Measurements from ENCODE around the gene RBM33.
"Not testable (repeated sequence)": the region's sequence is repeated elsewhere in the genome, so short reads cannot be mapped to it uniquely, and the experiment has no call there.

The RBM33 gene

DNA sequence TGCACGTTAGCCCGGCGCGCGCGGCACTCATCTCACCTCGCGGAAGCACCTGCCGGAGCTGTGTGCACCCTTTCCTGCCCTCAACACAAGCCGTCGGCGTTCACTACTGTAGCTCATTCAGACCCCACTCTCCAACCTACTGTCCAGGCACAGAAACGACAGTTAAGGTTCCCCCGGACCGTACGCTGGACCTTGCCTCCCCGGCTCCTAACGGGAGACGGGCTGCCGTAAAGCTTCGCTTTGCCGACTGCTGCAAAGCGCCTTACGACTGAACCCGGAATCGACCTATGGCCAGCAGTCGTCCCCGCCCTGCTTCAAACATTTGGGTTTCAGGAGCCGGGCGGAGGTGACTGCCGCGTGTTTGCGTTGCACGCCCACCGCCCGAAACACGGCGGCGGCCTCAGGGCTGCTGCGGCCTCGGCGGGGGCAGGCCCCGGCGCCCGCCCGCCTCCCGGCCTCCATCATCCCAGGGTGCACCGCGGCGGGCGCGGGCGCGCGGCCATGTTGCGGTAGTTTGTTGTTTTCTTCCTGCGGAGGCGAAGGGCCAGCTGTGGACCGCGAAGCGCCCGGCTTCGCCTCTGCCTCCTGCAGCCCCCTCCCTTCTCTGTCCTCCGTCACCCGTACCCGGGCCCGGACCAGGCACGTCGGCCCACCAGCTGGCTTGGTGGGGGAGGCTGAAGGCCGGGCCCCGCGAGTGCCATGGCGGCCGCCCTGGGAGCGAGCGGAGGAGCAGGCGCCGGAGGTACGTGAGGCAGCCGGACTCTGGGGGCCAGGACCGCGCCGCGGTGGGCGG is at the start of gene RBM33:
Gene RBM33 (plus strand): TSS at position 484 of the 793 bp plus-strand sequence. CDS start 216 bp downstream, at position 700.
- DNase-seq (ENCODE audit: low read depth in 2 of 2): peak; percentile 68 to 73

- no peak for DNase-seq (ENCODE audit: low read depth in 2 of 2)
These were observed 49.5 kb upstream of the RBM33 start for GRCh38 chr7:155594961-155595366.

DNA sequence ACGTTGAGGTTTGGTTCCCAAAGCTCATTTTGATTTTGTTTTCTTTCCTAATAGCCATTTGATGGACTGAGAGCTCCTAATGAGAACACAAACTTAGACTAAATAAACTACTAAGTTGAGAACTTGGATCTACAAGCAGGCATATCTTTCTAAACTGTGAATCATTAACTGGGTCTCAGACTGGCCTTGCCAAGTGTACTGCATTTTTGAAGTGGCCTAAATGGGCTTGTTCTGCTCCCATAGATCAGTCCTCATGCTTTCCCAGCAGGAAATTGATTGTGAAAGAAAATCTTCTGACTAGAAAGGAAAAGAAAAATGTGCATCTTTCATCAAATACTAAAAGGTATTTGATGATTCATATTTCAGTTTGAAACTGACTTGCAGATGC is 46.7 kb upstream of the RBM33 start:
- DNase-seq (ENCODE audit: low read depth in 2 of 2): no peak

GRCh38 chr7:155598810-155599210 is 45.7 kb upstream of the RBM33 start:
- DNase-seq (ENCODE audit: low read depth in 2 of 2): peak; percentile 70 to 89

DNA sequence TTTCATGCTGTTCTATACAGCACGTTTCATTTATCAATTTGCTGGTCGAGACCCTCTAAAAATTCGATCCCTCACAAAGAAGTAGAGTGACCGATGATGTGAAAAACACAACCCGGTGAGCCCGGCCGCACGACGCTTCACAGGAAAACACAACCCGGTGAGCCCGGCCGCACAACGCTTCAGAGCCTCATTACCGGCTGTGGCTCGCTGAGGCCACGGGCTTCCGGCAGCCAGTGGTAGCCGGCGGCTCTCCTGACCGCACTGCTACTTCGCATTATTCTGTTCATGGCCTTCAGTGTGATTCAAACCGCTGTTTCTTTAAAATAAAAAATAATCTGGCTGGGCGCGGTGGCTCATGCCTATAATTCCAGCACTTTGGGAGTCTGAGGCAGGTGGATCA is 42.3 kb upstream of the RBM33 start:
- DNase-seq (ENCODE audit: low read depth in 2 of 2): no peak

DNA sequence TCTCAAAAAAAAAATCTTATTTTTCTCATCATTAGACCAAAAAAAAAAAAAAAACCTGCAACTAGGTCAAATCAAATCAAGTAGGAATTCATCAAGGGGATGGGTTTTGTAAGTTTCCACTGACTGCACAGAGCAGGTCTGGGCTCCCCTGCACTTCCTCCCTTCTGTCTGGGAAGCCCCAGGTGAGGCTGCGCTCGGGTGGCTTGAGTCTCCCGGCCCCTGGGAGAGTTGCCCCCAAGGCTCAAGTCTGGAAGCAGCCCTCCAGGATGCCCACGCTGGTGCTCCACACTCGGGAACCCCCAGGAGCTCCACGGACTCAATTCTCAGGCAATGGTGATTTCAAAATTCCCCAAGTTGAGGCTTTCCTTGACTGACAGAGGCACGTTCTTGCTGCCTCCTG is 41.7 kb upstream of the RBM33 start:
- no peak for DNase-seq (ENCODE audit: low read depth in 2 of 2)

GRCh38 chr7:155603205-155603857 is 41.1 kb upstream of the RBM33 start:
- no peak for DNase-seq (ENCODE audit: low read depth in 2 of 2)

- no peak for DNase-seq (ENCODE audit: low read depth in 2 of 2)
These were observed 40.5 kb upstream of the RBM33 start for GRCh38 chr7:155603858-155604503.

GRCh38 chr7:155604504-155604997 is 39.9 kb upstream of the RBM33 start:
- no peak for DNase-seq (ENCODE audit: low read depth in 2 of 2)

DNA sequence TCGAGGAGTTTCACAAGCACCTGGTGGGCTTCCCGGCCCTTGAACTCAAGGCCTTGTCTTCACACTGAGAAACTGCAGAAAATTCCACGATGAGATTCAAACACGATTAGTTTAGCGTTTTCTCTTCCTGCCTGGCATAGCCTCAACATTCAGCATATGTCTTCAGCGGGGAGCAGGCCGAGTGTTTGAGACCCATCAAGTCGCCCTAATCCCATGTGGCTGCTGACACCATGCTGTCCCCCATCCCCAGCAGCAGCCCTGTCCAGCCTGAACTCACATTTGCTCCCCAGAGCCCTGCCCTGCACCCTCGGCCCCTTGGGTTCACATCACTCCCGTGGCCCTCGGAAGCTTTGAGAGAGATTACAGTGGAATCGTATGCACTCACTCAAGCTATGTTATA is 35.3 kb upstream of the RBM33 start:
- no peak for DNase-seq (ENCODE audit: low read depth in 2 of 2)

- no peak for DNase-seq (ENCODE audit: low read depth in 2 of 2)
These were observed 33.7 kb upstream of the RBM33 start for GRCh38 chr7:155610633-155611193.

DNA sequence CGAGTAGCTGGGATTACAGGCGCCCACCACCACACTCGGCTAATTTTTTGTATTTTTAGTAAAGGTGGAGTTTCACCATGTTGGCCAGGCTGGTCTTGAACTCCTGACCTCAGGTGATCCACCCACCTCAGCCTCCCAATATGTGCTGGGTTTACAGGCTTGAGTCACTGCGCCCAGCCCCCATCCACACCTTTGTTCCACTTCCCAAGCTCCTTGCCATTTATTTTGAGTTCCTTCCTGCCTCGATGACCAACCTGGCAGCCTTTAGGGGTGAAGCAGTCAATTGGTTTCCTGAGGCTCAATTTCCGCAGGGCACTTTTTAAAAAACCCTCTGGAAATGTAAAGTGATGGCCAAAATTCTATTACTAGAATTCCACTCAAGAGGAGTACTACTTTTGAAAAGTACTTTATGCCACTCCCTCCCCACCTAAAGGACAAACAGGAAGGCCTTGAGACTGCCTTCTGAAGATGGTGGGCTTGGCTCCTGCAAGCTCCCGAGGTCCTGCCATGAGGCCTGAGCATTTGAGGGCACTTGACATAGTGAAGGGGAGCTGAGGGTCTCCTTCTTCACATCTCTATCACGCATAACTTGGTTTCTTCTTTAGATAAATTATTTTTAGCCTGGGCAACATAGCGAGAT is 32.5 kb upstream of the RBM33 start:
- no peak for DNase-seq (ENCODE audit: low read depth in 2 of 2)

- no peak for DNase-seq (ENCODE audit: low read depth in 2 of 2)
These were observed 31.8 kb upstream of the RBM33 start for GRCh38 chr7:155612658-155613057.

- not testable (repeated sequence) for DNase-seq (ENCODE audit: low read depth in 2 of 2)
These were observed 29.4 kb upstream of the RBM33 start for GRCh38 chr7:155615085-155615484.

GRCh38 chr7:155618708-155619633 is 25.5 kb upstream of the RBM33 start:
- DNase-seq (ENCODE audit: low read depth in 2 of 2): no peak

GRCh38 chr7:155619634-155620271 is 24.7 kb upstream of the RBM33 start:
- DNase-seq (ENCODE audit: low read depth in 2 of 2): no peak

DNA sequence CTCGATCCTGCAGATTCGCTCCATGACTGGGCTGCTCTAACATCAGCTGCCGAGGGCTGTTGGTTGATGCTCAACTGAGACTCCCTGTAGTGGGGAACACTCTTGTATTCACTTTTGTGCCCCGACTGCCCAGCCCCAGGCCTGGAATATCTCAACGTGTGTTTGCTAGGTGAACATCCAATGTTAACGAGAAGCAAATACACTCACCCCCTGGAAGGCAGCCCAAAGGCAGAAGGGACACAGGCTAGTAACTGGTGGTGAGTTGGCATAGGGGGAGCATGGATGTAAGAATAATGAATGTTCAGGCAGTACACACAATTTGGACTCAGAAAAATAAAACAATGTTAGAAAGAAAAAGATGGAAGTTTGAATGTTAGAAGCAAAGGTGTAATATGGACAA is 24.0 kb upstream of the RBM33 start:
- no peak for DNase-seq (ENCODE audit: low read depth in 2 of 2)

- DNase-seq (ENCODE audit: low read depth in 2 of 2): no peak
These were observed 23.0 kb upstream of the RBM33 start for GRCh38 chr7:155621418-155621980.

DNA sequence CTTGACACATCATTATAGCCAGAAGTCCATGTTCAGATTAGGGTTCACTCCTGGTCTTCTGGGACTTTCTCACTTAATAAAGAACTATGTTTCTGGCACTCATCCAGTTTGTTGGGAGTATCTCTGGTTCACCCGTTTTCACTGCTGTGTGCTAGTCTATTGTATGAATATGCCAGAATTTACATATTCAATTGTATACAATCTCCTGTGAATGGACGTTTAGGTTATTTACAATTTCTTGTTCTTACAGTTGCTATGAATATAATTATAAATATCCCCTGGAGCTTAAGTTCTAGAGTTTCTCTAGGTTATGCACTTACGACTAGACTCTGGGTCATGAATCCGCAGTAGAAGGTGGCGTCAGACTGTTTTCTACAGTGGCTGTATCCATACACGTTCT is 20.0 kb upstream of the RBM33 start:
- no peak for DNase-seq (ENCODE audit: low read depth in 2 of 2)

- DNase-seq (ENCODE audit: low read depth in 2 of 2): no peak
These were observed 18.9 kb upstream of the RBM33 start for GRCh38 chr7:155625557-155625956.
